Measurements from ENCODE around the gene UGT2A2.

The UGT2A2 gene

DNA sequence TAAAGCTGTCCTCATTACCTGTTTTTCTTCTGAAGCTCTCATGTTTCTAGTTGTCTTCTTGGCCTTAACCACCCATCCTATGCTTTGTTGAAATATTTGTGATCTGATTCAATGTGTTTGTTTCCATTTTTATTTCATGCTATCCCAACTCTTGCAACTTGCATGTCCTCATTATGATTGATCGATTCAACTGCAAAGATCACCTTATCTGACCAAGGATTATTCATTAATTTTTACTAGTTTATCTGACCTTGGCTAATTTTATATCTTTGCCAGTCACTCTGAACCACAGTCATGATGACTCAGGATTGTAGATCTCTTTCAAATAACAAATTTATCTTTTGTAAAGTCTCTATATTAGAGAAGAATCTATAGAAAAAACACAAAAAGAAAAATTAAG is 70.7 kb downstream of the UGT2A2 start:
- DNase-seq: no peak

DNA sequence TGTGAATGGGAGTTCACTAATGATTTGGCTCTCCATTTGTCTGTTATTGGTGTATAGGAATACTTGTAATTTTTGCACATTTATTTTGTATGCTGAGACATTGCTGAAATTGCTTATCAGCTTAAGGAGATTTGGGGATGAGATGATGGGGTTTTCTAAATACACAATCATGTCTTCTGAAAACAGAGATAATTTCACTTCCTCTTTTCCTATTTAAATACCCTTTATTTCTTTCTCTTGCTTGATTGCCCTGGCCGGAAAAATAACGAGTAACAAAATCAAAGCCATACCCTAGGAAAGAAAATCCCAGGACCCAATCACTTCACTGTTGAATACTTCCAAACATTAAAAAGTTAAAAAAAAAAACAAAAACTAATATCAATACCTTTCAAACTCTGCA is 76.0 kb downstream of the UGT2A2 start:
- DNase-seq: no peak

DNA sequence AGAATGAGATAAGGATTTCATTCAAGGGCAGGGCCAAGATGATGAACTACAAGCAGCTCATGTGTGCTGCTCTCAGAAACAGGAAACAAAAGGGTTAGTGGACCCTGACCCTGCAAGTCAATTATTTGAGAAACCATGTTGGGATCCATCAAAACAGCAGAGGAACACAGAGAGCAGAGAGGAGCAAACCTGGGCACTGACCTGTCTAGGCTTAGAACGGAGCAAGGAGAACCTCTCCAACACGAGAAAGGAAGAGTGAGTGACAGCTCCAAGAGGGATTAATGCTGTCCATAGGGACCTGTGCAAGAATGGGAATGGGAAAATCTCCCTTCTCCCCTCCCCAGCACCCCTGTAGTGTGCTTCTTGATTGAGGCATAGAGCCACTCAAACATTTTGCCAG is 89.8 kb downstream of the UGT2A2 start:
- no peak for DNase-seq

DNA sequence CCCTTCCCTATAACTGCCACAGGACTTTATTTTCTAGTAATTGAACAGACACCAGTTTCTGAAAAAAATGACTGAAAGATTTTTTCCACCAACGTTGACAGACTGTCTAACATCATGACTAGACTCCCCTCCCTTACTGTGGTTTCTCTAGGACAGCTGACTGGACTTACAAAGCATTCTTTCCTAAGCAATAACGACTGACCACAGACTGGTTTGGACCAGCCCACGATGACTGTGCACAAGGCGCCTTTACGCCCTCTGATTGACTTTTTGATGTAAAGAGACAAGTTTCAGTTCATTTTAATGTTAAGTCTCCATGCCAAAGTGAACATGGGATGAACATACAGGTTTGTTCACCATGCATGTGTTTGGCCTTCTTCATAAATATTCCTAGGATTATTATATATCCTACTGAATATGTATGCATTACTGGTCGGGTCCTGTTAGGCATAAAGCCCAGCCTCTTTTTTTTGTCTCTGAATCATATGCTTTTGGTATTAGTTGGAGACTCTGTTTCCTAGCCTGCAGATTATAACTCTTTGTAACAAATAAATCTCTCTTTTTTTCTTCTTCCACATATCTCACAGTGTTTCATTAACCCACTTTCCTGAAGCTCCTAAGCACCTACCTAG is 93.2 kb downstream of the UGT2A2 start:
- no peak for DNase-seq

Measured in hippocampal formation (tissue), 2 donors.